ENCODE measurements around the gene TCP1.
"Not testable (repeated sequence)": the region's sequence is repeated elsewhere in the genome, so short reads cannot be mapped to it uniquely, and the experiment has no call there.

- TF ChIP-seq CTCF, POLR2AphosphoS5, POLR2A (IDR thresholded peaks at IDR 0.05): not testable (repeated sequence)
Observed at GRCh38 chr6:159732550-159732949, 56.9 kb downstream of the TCP1 start.
